Measurements from ENCODE around the gene FNDC5.

GRCh38 chr1:32867151-32867550 lies 3.6 kb downstream of the FNDC5 start:
- no peak for TF ChIP-seq CTCF (IDR thresholded peaks at IDR 0.05 in 2 of 3, conservative IDR thresholded peaks at IDR 0.05 in 1 of 3; ENCODE audit: control insufficient read depth in 2 of 3, extremely low read depth in 1 of 3, insufficient read depth in 1 of 3, low read depth in 3 of 3, low read length in 3 of 3)
- TF ChIP-seq BCLAF1 (IDR thresholded peaks at IDR 0.05), result no peak
- TF ChIP-seq MEF2A (IDR thresholded peaks at IDR 0.05; ENCODE audit: insufficient read depth, low read depth, low read length), result no peak
- no peak for TF ChIP-seq SIN3A (IDR thresholded peaks at IDR 0.05; ENCODE audit: low read depth, low read length)
- TF ChIP-seq POLR2A (IDR thresholded peaks at IDR 0.05; ENCODE audit: low read depth, low read length), result no peak
- no peak for TF ChIP-seq SUZ12 (IDR thresholded peaks at IDR 0.05; ENCODE audit: unreplicated experiment)
- TF ChIP-seq POLR2AphosphoS5 (IDR thresholded peaks at IDR 0.05; ENCODE audit: low read length), result no peak
- no peak for TF ChIP-seq MTA3 (IDR thresholded peaks at IDR 0.05; ENCODE audit: borderline replicate concordance, low read length)
- TF ChIP-seq SMC3 (IDR thresholded peaks at IDR 0.05; ENCODE audit: borderline replicate concordance, low read length), result no peak
- no peak for TF ChIP-seq ZBED1 (IDR thresholded peaks at IDR 0.05; ENCODE audit: borderline replicate concordance)
- no peak for TF ChIP-seq MYC (IDR thresholded peaks at IDR 0.05; ENCODE audit: insufficient read depth, insufficient read length, insufficient replicate concordance, low read length, severe bottlenecking)

Measured in GM12878 (cell line).